Measurements from ENCODE around the gene FTO. TPM values are rescaled to one million over a fixed set of nuclear protein-coding genes. Genes with fewer than 3 reads are reported as not detected.

Gene FTO
- total RNA-seq, 1 donor from 2014 or later = 75.6 TPM

- intact Hi-C loops (cut with DNase I) = no loop called here
- Histone ChIP-seq H3K27me3 (no peaks in the 10 kb centered on the region), H3K9me3 (no peaks in the 10 kb centered on the region), H3K4me1 (no peaks in the 10 kb centered on the region), H3K36me3 (no peaks in the 10 kb centered on the region), H3K4me3 (no peak overlapping the region), H3K27ac (no peak overlapping the region)
- ATAC-seq (no peak), DNase-seq (no peak)
- no peak for TF ChIP-seq CTCF (IDR thresholded peaks at IDR 0.05)
These were observed 258.1 kb downstream of the FTO start for GRCh38 chr16:53962041-53962440.

GRCh38 chr16:53964145-53964790 is 260.3 kb downstream of the FTO start:
- Histone ChIP-seq H3K27me3 (no peaks in the 10 kb centered on the region), H3K9me3 (no peaks in the 10 kb centered on the region), H3K27ac (no peak overlapping the region), H3K4me1 (no peaks in the 10 kb centered on the region), H3K4me3 (no peak overlapping the region), H3K36me3 (no peaks in the 10 kb centered on the region)
- TF ChIP-seq CTCF (IDR thresholded peaks at IDR 0.05) = no peak
- intact Hi-C loops (cut with DNase I) = no loop called here
- ATAC-seq = no peak
- no peak for DNase-seq

- DNase-seq (no peak), ATAC-seq (no peak)
- intact Hi-C loops (cut with DNase I) = no loop called here
- TF ChIP-seq CTCF (IDR thresholded peaks at IDR 0.05) = no peak
- Histone ChIP-seq H3K27me3 (no peaks in the 10 kb centered on the region), H3K27ac (no peak overlapping the region), H3K9me3 (no peaks in the 10 kb centered on the region), H3K36me3 (no peaks in the 10 kb centered on the region), H3K4me3 (no peak overlapping the region), H3K4me1 (no peaks in the 10 kb centered on the region)
These were observed 263.0 kb downstream of the FTO start for GRCh38 chr16:53966821-53967571.

GRCh38 chr16:53967572-53967971 is 263.6 kb downstream of the FTO start:
- Histone ChIP-seq H3K36me3 (no peaks in the 10 kb centered on the region), H3K4me3 (no peak overlapping the region), H3K4me1 (no peaks in the 10 kb centered on the region), H3K27ac (no peak overlapping the region), H3K9me3 (no peaks in the 10 kb centered on the region), H3K27me3 (no peaks in the 10 kb centered on the region)
- no peak for DNase-seq
- TF ChIP-seq CTCF (IDR thresholded peaks at IDR 0.05) = no peak
- intact Hi-C loops (cut with DNase I) = no loop called here
- no peak for ATAC-seq

GRCh38 chr16:53968454-53968853 is 264.5 kb downstream of the FTO start:
- ATAC-seq (no peak), DNase-seq (no peak)
- TF ChIP-seq CTCF (IDR thresholded peaks at IDR 0.05) = no peak
- Histone ChIP-seq H3K27me3 (no peaks in the 10 kb centered on the region), H3K27ac (no peak overlapping the region), H3K4me3 (no peak overlapping the region), H3K36me3 (no peaks in the 10 kb centered on the region), H3K9me3 (no peaks in the 10 kb centered on the region), H3K4me1 (no peaks in the 10 kb centered on the region)
- intact Hi-C loops (cut with DNase I) = no loop called here

All from upper lobe of right lung (tissue), 1 donor.